NT2/D1 (cell line): Measurements from ENCODE around the gene AHSA1.

Experiments
- SUZ12 ChIP-seq: IDR thresholded peaks from 2 replicates; pipeline ENCODE4 v1.6.1; 2011; ENCODE audit not compliant: insufficient read length, insufficient read depth; ENCODE audit errors: extremely low read depth
- YY1 ChIP-seq: IDR thresholded peaks from 2 replicates; pipeline ENCODE4 v1.6.1; 2011; ENCODE audit not compliant: insufficient read length, insufficient read depth
- ZNF274 ChIP-seq: IDR thresholded peaks from 2 replicates; pipeline ENCODE4 v1.6.1; 2011; ENCODE audit warnings: mild to moderate bottlenecking, low read depth, low read length

DNA sequence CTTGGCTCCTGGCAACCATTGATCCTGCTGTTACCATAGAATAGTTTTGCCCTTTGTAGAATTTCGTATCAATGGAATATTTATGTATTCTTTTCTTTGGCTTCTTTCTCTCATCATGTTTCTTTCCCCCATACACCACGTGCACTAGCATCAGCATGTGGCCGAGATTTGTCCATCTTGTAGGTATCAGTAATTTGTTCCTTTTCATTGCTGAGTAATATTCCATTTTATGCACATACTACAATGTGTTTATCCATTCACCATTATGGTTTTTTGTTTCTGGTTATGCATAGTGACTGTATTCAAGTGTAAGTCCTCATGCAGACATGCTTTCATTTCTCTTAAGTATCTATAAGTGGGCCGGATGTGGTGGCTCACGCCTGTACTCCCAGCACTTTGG is 45.2 kb downstream of the AHSA1 start:
- no peak for TF ChIP-seq YY1
- no peak for TF ChIP-seq SUZ12
- no peak for TF ChIP-seq ZNF274
